ENCODE data around the gene MAST3. TPM values are rescaled to one million over a fixed set of nuclear protein-coding genes. Genes with fewer than 3 reads are reported as not detected.

Gene MAST3
- polyA plus RNA-seq, 1 donor from 2014 or later = 2.3 TPM

GRCh38 chr19:18172331-18173053 is 74.9 kb downstream of the MAST3 start:
- H4K20me1 ChIP-seq (ENCODE audit: insufficient read depth) = no peaks in the 10 kb centered on the region
- H3K79me2 ChIP-seq (replicated peaks; ENCODE audit: insufficient read depth, low read length) = no peaks in the 10 kb centered on the region
- no peaks in the 10 kb centered on the region for H3K36me3 ChIP-seq (ENCODE audit: insufficient read depth, low read length)
- no peak overlapping the region for H3K9ac ChIP-seq (ENCODE audit: low read length)
- H3K9me3 ChIP-seq (ENCODE audit: low read length) = no peaks in the 10 kb centered on the region
- H3K9me2 ChIP-seq (ENCODE audit: insufficient read depth, low read length) = no peaks in the 10 kb centered on the region
- H3K4me3 ChIP-seq (ENCODE audit: low read length) = no peak overlapping the region
- no peak overlapping the region for H3K4me2 ChIP-seq (ENCODE audit: low read length)
- peaks cover 24% of the 10 kb centered on the region for H3K27me3 ChIP-seq (ENCODE audit: insufficient read depth, low read depth, low read length)
- no peak overlapping the region for H3K27ac ChIP-seq (ENCODE audit: low read length)
- H2AFZ ChIP-seq (ENCODE audit: low read depth, low read length) = no peak overlapping the region
- TF ChIP-seq EP300 (conservative IDR thresholded peaks at IDR 0.05; ENCODE audit: poor library complexity, severe bottlenecking) = no peak
- TF ChIP-seq, protein P1, sequence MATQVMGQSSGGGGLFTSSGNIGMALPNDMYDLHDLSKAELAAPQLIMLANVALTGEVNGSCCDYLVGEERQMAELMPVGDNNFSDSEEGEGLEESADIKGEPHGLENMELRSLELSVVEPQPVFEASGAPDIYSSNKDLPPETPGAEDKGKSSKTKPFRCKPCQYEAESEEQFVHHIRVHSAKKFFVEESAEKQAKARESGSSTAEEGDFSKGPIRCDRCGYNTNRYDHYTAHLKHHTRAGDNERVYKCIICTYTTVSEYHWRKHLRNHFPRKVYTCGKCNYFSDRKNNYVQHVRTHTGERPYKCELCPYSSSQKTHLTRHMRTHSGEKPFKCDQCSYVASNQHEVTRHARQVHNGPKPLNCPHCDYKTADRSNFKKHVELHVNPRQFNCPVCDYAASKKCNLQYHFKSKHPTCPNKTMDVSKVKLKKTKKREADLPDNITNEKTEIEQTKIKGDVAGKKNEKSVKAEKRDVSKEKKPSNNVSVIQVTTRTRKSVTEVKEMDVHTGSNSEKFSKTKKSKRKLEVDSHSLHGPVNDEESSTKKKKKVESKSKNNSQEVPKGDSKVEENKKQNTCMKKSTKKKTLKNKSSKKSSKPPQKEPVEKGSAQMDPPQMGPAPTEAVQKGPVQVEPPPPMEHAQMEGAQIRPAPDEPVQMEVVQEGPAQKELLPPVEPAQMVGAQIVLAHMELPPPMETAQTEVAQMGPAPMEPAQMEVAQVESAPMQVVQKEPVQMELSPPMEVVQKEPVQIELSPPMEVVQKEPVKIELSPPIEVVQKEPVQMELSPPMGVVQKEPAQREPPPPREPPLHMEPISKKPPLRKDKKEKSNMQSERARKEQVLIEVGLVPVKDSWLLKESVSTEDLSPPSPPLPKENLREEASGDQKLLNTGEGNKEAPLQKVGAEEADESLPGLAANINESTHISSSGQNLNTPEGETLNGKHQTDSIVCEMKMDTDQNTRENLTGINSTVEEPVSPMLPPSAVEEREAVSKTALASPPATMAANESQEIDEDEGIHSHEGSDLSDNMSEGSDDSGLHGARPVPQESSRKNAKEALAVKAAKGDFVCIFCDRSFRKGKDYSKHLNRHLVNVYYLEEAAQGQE (IDR thresholded peaks at IDR 0.05; ENCODE audit: borderline replicate concordance) = no peak
- TF ChIP-seq, protein P2, sequence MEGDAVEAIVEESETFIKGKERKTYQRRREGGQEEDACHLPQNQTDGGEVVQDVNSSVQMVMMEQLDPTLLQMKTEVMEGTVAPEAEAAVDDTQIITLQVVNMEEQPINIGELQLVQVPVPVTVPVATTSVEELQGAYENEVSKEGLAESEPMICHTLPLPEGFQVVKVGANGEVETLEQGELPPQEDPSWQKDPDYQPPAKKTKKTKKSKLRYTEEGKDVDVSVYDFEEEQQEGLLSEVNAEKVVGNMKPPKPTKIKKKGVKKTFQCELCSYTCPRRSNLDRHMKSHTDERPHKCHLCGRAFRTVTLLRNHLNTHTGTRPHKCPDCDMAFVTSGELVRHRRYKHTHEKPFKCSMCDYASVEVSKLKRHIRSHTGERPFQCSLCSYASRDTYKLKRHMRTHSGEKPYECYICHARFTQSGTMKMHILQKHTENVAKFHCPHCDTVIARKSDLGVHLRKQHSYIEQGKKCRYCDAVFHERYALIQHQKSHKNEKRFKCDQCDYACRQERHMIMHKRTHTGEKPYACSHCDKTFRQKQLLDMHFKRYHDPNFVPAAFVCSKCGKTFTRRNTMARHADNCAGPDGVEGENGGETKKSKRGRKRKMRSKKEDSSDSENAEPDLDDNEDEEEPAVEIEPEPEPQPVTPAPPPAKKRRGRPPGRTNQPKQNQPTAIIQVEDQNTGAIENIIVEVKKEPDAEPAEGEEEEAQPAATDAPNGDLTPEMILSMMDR (IDR thresholded peaks at IDR 0.05; ENCODE audit: poor library complexity, severe bottlenecking) = no peak
- TF ChIP-seq TAF1 (IDR thresholded peaks at IDR 0.05; ENCODE audit: low read depth) = no peak
- no peak for TF ChIP-seq SMC3 (conservative IDR thresholded peaks at IDR 0.05; ENCODE audit: poor library complexity)
- TF ChIP-seq RAD21 (conservative IDR thresholded peaks at IDR 0.05) = no peak
- no peak for TF ChIP-seq EZH2 (IDR thresholded peaks at IDR 0.05; ENCODE audit: borderline replicate concordance, insufficient read depth, low read length, poor library complexity, severe bottlenecking)
- TF ChIP-seq MXI1 (conservative IDR thresholded peaks at IDR 0.05; ENCODE audit: poor library complexity, severe bottlenecking) = no peak
- no peak for TF ChIP-seq POLR2AphosphoS5 (IDR thresholded peaks at IDR 0.05)
- no peaks in the 10 kb centered on the region for H3F3A ChIP-seq (ENCODE audit: insufficient read depth, low read length, poor library complexity, severe bottlenecking)

- Histone ChIP-seq H4K20me1 (ENCODE audit: insufficient read depth) (no peaks in the 10 kb centered on the region), H3K4me3 (ENCODE audit: low read length) (no peak overlapping the region), H3K9me3 (ENCODE audit: low read length) (no peaks in the 10 kb centered on the region), H3K9ac (ENCODE audit: low read length) (no peak overlapping the region), H3K27ac (ENCODE audit: low read length) (no peak overlapping the region), H3F3A (ENCODE audit: insufficient read depth, low read length, poor library complexity, severe bottlenecking) (no peaks in the 10 kb centered on the region), H2AFZ (ENCODE audit: low read depth, low read length) (no peak overlapping the region), H3K4me2 (ENCODE audit: low read length) (no peak overlapping the region), H3K79me2 (replicated peaks; ENCODE audit: insufficient read depth, low read length) (no peaks in the 10 kb centered on the region), H3K36me3 (ENCODE audit: insufficient read depth, low read length) (no peaks in the 10 kb centered on the region), H3K27me3 (ENCODE audit: insufficient read depth, low read depth, low read length) (peaks cover 24% of the 10 kb centered on the region), H3K9me2 (ENCODE audit: insufficient read depth, low read length) (no peaks in the 10 kb centered on the region)
- TF ChIP-seq EP300 (conservative IDR thresholded peaks at IDR 0.05; ENCODE audit: poor library complexity, severe bottlenecking) = no peak
- TF ChIP-seq SMC3 (conservative IDR thresholded peaks at IDR 0.05; ENCODE audit: poor library complexity) = no peak
- no peak for TF ChIP-seq MXI1 (conservative IDR thresholded peaks at IDR 0.05; ENCODE audit: poor library complexity, severe bottlenecking)
- TF ChIP-seq, protein P2 (IDR thresholded peaks at IDR 0.05; ENCODE audit: poor library complexity, severe bottlenecking) = no peak
- TF ChIP-seq EZH2 (IDR thresholded peaks at IDR 0.05; ENCODE audit: borderline replicate concordance, insufficient read depth, low read length, poor library complexity, severe bottlenecking) = no peak
- TF ChIP-seq TAF1 (IDR thresholded peaks at IDR 0.05; ENCODE audit: low read depth) = no peak
- TF ChIP-seq, protein P1 (IDR thresholded peaks at IDR 0.05; ENCODE audit: borderline replicate concordance) = no peak
- TF ChIP-seq RAD21 (conservative IDR thresholded peaks at IDR 0.05) = no peak
- no peak for TF ChIP-seq POLR2AphosphoS5 (IDR thresholded peaks at IDR 0.05)
Measured at GRCh38 chr19:18173054-18173571, 75.5 kb downstream of the MAST3 start.
